Thoracic aorta (tissue), 2 donors: Measurements from ENCODE around the gene ERVW-1. TPM values are rescaled to one million over a fixed set of nuclear protein-coding genes. Genes with fewer than 3 reads are reported as not detected.
"Not testable (repeated sequence)": the region's sequence is repeated elsewhere in the genome, so short reads cannot be mapped to it uniquely, and the experiment has no call there.

Source experiments
- ATAC-seq: fragments of 150-250 bp; one replicate; pipeline ENCODE4 v1.8.0; 2017; ENCODE audit warnings: low read depth; ENCODE audit not compliant: insufficient number of reproducible peaks, low FRiP score
- DNase-seq: peaks from one replicate; pipeline ENCODE4 v3.0.0-alpha.2; 2020; ENCODE audit warnings: low spot score
- H3K27ac ChIP-seq, 2 donors: fragments of 200-600 bp; sonication (generic); 1 replicate in 1 of 2; 2 replicates in 1 of 2; pipeline ENCODE4 v1.5.1; 2016; ENCODE audit warnings: mild to moderate bottlenecking in 2 of 2, moderate library complexity in 2 of 2
- H3K27me3 ChIP-seq: fragments of 200-600 bp; sonication (generic); replicated peaks from 2 replicates; pipeline ENCODE4 v1.6.0; 2016; ENCODE audit warnings: mild to moderate bottlenecking; ENCODE audit not compliant: insufficient read depth
- H3K36me3 ChIP-seq: fragments of 200-600 bp; sonication (generic); one replicate; pipeline ENCODE4 v1.5.1; 2016
- H3K4me1 ChIP-seq, 2 donors: fragments of 200-600 bp; sonication (generic); 1 replicate in 1 of 2; 2 replicates in 1 of 2; pipeline versions ENCODE4 v1.5.1 to v1.6.0; 2016; ENCODE audit warnings: low read depth in 2 of 2, mild to moderate bottlenecking in 1 of 2; ENCODE audit not compliant: control insufficient read depth in 1 of 2
- H3K4me3 ChIP-seq: fragments of 200-600 bp; sonication (generic); 2 replicates; pipeline ENCODE4 v1.5.1; 2016; ENCODE audit warnings: mild to moderate bottlenecking
- H3K9me3 ChIP-seq: fragments of 200-600 bp; sonication (generic); 2 replicates; pipeline ENCODE4 v1.5.1; 2016
- CTCF ChIP-seq: fragments of 200-600 bp; sonication (generic); IDR thresholded peaks from one replicate; pipeline ENCODE4 v1.5.1; 2019; ENCODE audit warnings: antibody characterized with exemption
- total RNA-seq, 2 donors: library from RNA; depleted of rRNA; stranded (reverse); fragments of >200 nt; gene quantifications; one replicate each; pipeline versions ENCODE4 v1.1.0 to v1.2.3, GENCODE V29; 2016

The ERVW-1 gene
- total RNA-seq, 2 donors from 2014 or later = not detected

- Histone ChIP-seq H3K4me1 (no peaks in the 10 kb centered on the region), H3K27me3 (no peaks in the 10 kb centered on the region), H3K27ac (no peak overlapping the region), H3K9me3 (no peaks in the 10 kb centered on the region), H3K36me3 (no peaks in the 10 kb centered on the region), H3K4me3 (no peak overlapping the region)
- DNase-seq (no peak), ATAC-seq (no peak)
- TF ChIP-seq CTCF = no peak
Measured at GRCh38 chr7:92478711-92479110, 965 bp upstream of the ERVW-1 start.

GRCh38 chr7:92478095-92478494 is 349 bp upstream of the ERVW-1 start:
- Histone ChIP-seq H3K4me3 (no peak overlapping the region), H3K27me3 (no peaks in the 10 kb centered on the region), H3K27ac (no peak overlapping the region), H3K36me3 (no peaks in the 10 kb centered on the region), H3K4me1 (no peaks in the 10 kb centered on the region), H3K9me3 (no peaks in the 10 kb centered on the region)
- no peak for ATAC-seq
- no peak for TF ChIP-seq CTCF
- no peak for DNase-seq

- not testable (repeated sequence) for ATAC-seq, H3K4me1 ChIP-seq, H3K36me3 ChIP-seq, H3K9me3 ChIP-seq, H3K4me3 ChIP-seq, DNase-seq, H3K27me3 ChIP-seq, H3K27ac ChIP-seq
Measured at GRCh38 chr7:92475851-92476590, 1.7 kb downstream of the ERVW-1 start.

GRCh38 chr7:92475261-92475770 is 2.4 kb downstream of the ERVW-1 start:
- not testable (repeated sequence) for H3K36me3 ChIP-seq, H3K27me3 ChIP-seq, H3K9me3 ChIP-seq, DNase-seq, H3K4me3 ChIP-seq, H3K27ac ChIP-seq, ATAC-seq, H3K4me1 ChIP-seq

GRCh38 chr7:92473989-92474388 is 3.8 kb downstream of the ERVW-1 start:
- not testable (repeated sequence) for H3K4me3 ChIP-seq

GRCh38 chr7:92468589-92468988 is 9.2 kb downstream of the ERVW-1 start:
- H3K9me3 ChIP-seq, H3K4me3 ChIP-seq, DNase-seq, H3K4me1 ChIP-seq, ATAC-seq, H3K27me3 ChIP-seq, H3K27ac ChIP-seq, H3K36me3 ChIP-seq: not testable (repeated sequence)

More at GRCh38 chr7:92473989-92474388, 3.8 kb downstream of the ERVW-1 start:
- not testable (repeated sequence) for H3K36me3 ChIP-seq, H3K27me3 ChIP-seq, H3K27ac ChIP-seq, DNase-seq, H3K4me1 ChIP-seq, ATAC-seq, H3K9me3 ChIP-seq

GRCh38 chr7:92466682-92467081 is 11.1 kb downstream of the ERVW-1 start:
- ATAC-seq = no peak
- H3K36me3 ChIP-seq = peaks cover 6% of the 10 kb centered on the region
- H3K27me3 ChIP-seq = no peaks in the 10 kb centered on the region
- H3K9me3 ChIP-seq = no peaks in the 10 kb centered on the region
- DNase-seq = no peak
- H3K27ac ChIP-seq = no peak overlapping the region
- TF ChIP-seq CTCF = no peak
- no peaks in the 10 kb centered on the region for H3K4me1 ChIP-seq
- H3K4me3 ChIP-seq = no peak overlapping the region
